GM10266 (cell line): ENCODE results near the gene TMEM175.

Source experiments
- DNase-seq: peaks from one replicate; pipeline ENCODE4 v3.0.0; 2012; ENCODE audit errors: extremely low spot score
- CTCF ChIP-seq: IDR thresholded peaks from 2 replicates; pipeline ENCODE4 v1.5.1; 2012; ENCODE audit warnings: mild to moderate bottlenecking, low read depth; ENCODE audit not compliant: control insufficient read depth, insufficient read depth; ENCODE audit errors: missing control alignments

The TMEM175 gene

GRCh38 chr4:952881-953573 is 20.8 kb downstream of the TMEM175 start:
- DNase-seq, result no peak
- no peak for TF ChIP-seq CTCF

GRCh38 chr4:953574-953915 is 21.3 kb downstream of the TMEM175 start:
- no peak for TF ChIP-seq CTCF
- no peak for DNase-seq

GRCh38 chr4:954211-955020 is 22.2 kb downstream of the TMEM175 start:
- no peak for DNase-seq
- no peak for TF ChIP-seq CTCF

- no peak for TF ChIP-seq CTCF
- DNase-seq, result no peak
Measured at GRCh38 chr4:955161-955921, 23.1 kb downstream of the TMEM175 start.

GRCh38 chr4:955931-956381 is 23.7 kb downstream of the TMEM175 start:
- no peak for DNase-seq
- TF ChIP-seq CTCF, result no peak

GRCh38 chr4:956531-957230 is 24.4 kb downstream of the TMEM175 start:
- TF ChIP-seq CTCF, result no peak
- DNase-seq, result no peak
